Measurements from ENCODE around the gene KCNH8. TPM values are rescaled to one million over a fixed set of nuclear protein-coding genes. Genes with fewer than 3 reads are reported as not detected.

The KCNH8 gene
- total RNA-seq, 1 donor: not detected

- no peak for DNase-seq (ENCODE audit: insufficient read length, low spot score, missing footprints)
- H3K27me3 ChIP-seq (ENCODE audit: insufficient read depth, low read length): no peaks in the 10 kb centered on the region
- no peak overlapping the region for H2AFZ ChIP-seq (ENCODE audit: low read length)
- no peaks in the 10 kb centered on the region for H3K9me3 ChIP-seq (ENCODE audit: low read depth, low read length)
- H3K27ac ChIP-seq (ENCODE audit: low read depth, low read length): no peak overlapping the region
- no peaks in the 10 kb centered on the region for H3K36me3 ChIP-seq (ENCODE audit: insufficient read depth, low read length)
- no peak overlapping the region for H3K4me3 ChIP-seq (ENCODE audit: insufficient read depth, low read length)
- TF ChIP-seq, protein P1, sequence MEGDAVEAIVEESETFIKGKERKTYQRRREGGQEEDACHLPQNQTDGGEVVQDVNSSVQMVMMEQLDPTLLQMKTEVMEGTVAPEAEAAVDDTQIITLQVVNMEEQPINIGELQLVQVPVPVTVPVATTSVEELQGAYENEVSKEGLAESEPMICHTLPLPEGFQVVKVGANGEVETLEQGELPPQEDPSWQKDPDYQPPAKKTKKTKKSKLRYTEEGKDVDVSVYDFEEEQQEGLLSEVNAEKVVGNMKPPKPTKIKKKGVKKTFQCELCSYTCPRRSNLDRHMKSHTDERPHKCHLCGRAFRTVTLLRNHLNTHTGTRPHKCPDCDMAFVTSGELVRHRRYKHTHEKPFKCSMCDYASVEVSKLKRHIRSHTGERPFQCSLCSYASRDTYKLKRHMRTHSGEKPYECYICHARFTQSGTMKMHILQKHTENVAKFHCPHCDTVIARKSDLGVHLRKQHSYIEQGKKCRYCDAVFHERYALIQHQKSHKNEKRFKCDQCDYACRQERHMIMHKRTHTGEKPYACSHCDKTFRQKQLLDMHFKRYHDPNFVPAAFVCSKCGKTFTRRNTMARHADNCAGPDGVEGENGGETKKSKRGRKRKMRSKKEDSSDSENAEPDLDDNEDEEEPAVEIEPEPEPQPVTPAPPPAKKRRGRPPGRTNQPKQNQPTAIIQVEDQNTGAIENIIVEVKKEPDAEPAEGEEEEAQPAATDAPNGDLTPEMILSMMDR (IDR thresholded peaks at IDR 0.05; ENCODE audit: extremely low read depth, low read depth, low read length): no peak
- H3K79me2 ChIP-seq (ENCODE audit: insufficient read depth, low read length): no peaks in the 10 kb centered on the region
- H4K20me1 ChIP-seq (ENCODE audit: insufficient read depth, low read length): no peaks in the 10 kb centered on the region
- H3K4me1 ChIP-seq (ENCODE audit: insufficient read depth, low read length): no peaks in the 10 kb centered on the region
- no peak overlapping the region for H3K4me2 ChIP-seq (ENCODE audit: insufficient read depth, low read length)
These were observed 209.6 kb downstream of the KCNH8 start for GRCh38 chr3:19357947-19358346.

- Histone ChIP-seq H3K27me3 (ENCODE audit: insufficient read depth, low read length) (no peaks in the 10 kb centered on the region), H3K4me1 (ENCODE audit: insufficient read depth, low read length) (no peaks in the 10 kb centered on the region), H3K27ac (ENCODE audit: low read depth, low read length) (no peak overlapping the region), H4K20me1 (ENCODE audit: insufficient read depth, low read length) (no peaks in the 10 kb centered on the region), H3K4me3 (ENCODE audit: insufficient read depth, low read length) (no peak overlapping the region), H3K9me3 (ENCODE audit: low read depth, low read length) (no peaks in the 10 kb centered on the region), H3K36me3 (ENCODE audit: insufficient read depth, low read length) (no peaks in the 10 kb centered on the region), H3K79me2 (ENCODE audit: insufficient read depth, low read length) (no peaks in the 10 kb centered on the region), H2AFZ (ENCODE audit: low read length) (no peak overlapping the region), H3K4me2 (ENCODE audit: insufficient read depth, low read length) (no peak overlapping the region)
- TF ChIP-seq, protein P1 (IDR thresholded peaks at IDR 0.05; ENCODE audit: extremely low read depth, low read depth, low read length): no peak
- DNase-seq (ENCODE audit: insufficient read length, low spot score, missing footprints): no peak
These were observed 214.8 kb downstream of the KCNH8 start for GRCh38 chr3:19363071-19363470.

DNA sequence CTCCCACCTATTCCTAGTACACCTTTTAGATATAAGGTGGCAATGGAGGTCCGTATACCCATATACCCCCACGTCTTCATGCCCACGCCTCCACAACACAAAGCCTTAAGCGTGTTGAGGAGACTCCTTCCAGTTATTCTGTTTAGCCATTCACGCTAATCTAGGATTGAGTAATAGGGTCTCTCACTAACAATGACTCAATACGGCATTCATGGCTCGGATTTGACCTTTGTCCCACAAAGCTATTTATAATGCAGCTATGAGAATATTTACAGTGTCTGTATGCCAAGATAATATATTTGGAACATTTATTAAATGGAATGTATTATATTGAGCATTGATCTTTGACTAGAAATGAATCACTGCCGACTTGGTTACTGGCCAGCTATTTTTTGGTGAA, 215.8 kb downstream of the KCNH8 start:
- no peaks in the 10 kb centered on the region for H3K36me3 ChIP-seq (ENCODE audit: insufficient read depth, low read length)
- no peaks in the 10 kb centered on the region for H4K20me1 ChIP-seq (ENCODE audit: insufficient read depth, low read length)
- H3K79me2 ChIP-seq (ENCODE audit: insufficient read depth, low read length): no peaks in the 10 kb centered on the region
- no peak for DNase-seq (ENCODE audit: insufficient read length, low spot score, missing footprints)
- H3K4me3 ChIP-seq (ENCODE audit: insufficient read depth, low read length): no peak overlapping the region
- H3K4me2 ChIP-seq (ENCODE audit: insufficient read depth, low read length): no peak overlapping the region
- no peak overlapping the region for H3K27ac ChIP-seq (ENCODE audit: low read depth, low read length)
- H3K4me1 ChIP-seq (ENCODE audit: insufficient read depth, low read length): no peaks in the 10 kb centered on the region
- H3K27me3 ChIP-seq (ENCODE audit: insufficient read depth, low read length): no peaks in the 10 kb centered on the region
- TF ChIP-seq, protein P1 (IDR thresholded peaks at IDR 0.05; ENCODE audit: extremely low read depth, low read depth, low read length): no peak
- no peaks in the 10 kb centered on the region for H3K9me3 ChIP-seq (ENCODE audit: low read depth, low read length)
- H2AFZ ChIP-seq (ENCODE audit: low read length): no peak overlapping the region

DNA sequence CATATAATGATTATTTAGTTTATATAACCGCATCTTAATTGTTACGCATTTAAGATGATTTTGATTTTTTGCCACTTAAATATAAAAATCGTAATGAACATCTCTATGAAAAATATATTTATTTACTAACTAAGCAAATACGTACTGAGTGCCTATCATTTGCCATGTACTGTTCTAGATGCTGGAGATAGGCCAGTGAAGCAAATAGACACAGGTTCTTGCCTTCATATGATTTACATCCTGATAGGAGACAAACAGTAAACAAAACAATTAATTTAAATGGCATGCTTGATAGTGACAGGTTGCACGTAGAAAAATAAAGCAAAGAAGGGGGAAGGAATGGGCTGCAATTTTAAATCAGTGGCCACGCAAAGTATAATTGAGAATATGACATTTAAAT, 217.2 kb downstream of the KCNH8 start:
- no peaks in the 10 kb centered on the region for H4K20me1 ChIP-seq (ENCODE audit: insufficient read depth, low read length)
- no peaks in the 10 kb centered on the region for H3K4me1 ChIP-seq (ENCODE audit: insufficient read depth, low read length)
- no peak overlapping the region for H3K4me3 ChIP-seq (ENCODE audit: insufficient read depth, low read length)
- H2AFZ ChIP-seq (ENCODE audit: low read length): no peak overlapping the region
- no peaks in the 10 kb centered on the region for H3K27me3 ChIP-seq (ENCODE audit: insufficient read depth, low read length)
- H3K79me2 ChIP-seq (ENCODE audit: insufficient read depth, low read length): no peaks in the 10 kb centered on the region
- no peaks in the 10 kb centered on the region for H3K36me3 ChIP-seq (ENCODE audit: insufficient read depth, low read length)
- no peak overlapping the region for H3K4me2 ChIP-seq (ENCODE audit: insufficient read depth, low read length)
- H3K27ac ChIP-seq (ENCODE audit: low read depth, low read length): no peak overlapping the region
- TF ChIP-seq, protein P1 (IDR thresholded peaks at IDR 0.05; ENCODE audit: extremely low read depth, low read depth, low read length): no peak
- H3K9me3 ChIP-seq (ENCODE audit: low read depth, low read length): peaks cover 3% of the 10 kb centered on the region
- no peak for DNase-seq (ENCODE audit: insufficient read length, low spot score, missing footprints)

Measured in osteoblast (primary cell).